Stimulated activated CD8-positive, alpha-beta memory T cell treated with anti-CD3 and anti-CD28 coated beads, Interleukin-4, amount 100 ng/mL, for 1 hour (primary cell): ENCODE data around the gene UPK3A.

ENCODE experiments used
- DNase-seq, 2 donors: peaks; one replicate each; pipeline ENCODE4 v3.0.0-alpha.2; 2020; ENCODE audit warnings: low read depth in 2 of 2, low spot score in 1 of 2

The UPK3A gene

DNA sequence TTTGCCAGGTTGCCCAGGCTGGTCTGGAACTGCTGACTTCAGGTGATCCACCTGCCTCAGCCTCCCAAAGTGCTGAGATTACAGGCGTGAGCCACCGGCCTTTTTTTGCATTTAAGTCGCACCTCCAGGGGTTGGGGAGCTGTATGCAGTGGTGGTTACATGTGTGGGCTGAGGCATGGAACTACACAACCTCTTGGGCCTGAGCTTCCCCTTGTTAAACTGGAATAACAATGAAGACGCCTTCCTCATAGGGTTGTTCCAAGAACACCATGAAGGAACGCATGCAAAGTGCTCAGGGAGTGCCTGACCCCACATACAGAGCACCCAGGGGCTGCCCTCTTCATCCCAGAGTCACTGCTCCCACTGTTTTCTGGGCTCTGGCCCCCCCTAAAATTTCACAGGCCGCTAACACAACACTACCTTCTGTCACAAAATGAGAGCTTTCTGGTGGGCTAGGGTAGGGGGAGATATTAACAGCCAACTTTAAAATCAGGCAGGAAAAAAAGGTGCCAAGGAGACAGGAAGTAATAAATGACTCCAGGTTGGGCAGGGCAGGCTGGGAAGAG, 23.7 kb downstream of the UPK3A start:
- no peak for DNase-seq

DNA sequence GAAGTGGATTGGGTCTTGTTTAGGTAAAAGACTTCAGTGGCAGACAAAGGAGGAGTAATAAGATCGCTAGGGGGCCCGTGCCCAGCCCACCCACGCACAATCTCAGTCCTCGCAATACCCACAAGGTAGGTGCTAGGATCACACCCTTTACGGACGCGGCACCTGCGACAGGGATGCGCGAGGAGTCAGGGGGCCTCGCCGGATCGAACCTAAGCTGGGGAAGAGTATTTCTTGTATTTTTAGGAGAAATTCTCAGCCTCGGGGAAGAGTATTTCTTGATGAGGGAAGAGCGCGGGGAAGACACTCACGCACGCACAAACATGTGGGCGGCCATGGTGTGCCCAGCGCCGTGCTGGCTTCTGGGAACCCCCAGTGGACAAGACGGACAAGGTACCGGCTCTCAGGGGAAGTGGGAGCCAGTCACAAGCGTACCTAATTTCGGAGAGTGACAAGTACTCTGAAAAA, 24.2 kb downstream of the UPK3A start:
- no peak for DNase-seq

DNA sequence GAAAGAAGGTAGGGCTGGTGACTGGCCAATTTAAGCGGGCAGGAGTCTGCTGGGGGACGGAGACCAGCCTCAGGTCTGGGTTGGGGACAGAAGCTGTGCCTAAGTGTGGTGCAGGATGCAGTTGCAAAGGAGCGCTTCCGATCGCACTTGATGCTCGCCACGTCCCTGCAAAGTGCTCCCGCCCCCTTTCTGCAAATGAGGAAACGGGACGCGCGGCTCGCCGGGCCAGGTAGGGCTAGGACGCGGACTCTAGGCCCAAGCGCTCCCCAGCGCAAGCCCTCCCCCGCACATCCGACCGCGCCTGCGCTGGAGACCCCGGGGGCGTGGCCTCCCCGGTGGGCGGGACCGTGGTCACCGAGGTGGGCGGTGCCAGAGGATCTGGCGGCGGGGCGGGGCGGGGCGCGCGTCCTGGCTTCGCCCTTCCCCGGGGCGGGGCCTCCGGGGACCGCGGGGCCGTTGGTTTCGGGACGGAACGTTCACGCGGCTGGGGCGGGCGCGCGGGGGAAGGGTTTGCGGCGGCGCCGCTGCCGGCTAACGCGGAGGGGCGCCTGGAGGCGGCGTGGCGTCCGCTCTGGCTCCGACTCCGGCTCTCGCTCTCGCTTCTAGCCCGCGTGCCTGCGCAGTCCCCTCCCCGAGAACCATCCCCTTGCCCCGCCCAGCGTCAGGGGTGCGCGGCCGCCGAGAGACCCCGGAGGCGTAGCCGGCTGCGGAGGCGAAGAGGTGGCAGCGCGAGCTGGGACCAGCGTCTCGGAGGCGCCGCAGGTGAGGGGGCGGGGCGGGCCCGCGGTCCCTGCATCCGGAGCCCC, 24.9 kb downstream of the UPK3A start, which contains the start of gene FAM118A:
TSS of gene FAM118A (plus strand) at position 513 of the 806 bp plus-strand sequence. CDS start 12,446 bp downstream, outside the sequence.
- peak; percentile 93 to 98 for DNase-seq

DNA sequence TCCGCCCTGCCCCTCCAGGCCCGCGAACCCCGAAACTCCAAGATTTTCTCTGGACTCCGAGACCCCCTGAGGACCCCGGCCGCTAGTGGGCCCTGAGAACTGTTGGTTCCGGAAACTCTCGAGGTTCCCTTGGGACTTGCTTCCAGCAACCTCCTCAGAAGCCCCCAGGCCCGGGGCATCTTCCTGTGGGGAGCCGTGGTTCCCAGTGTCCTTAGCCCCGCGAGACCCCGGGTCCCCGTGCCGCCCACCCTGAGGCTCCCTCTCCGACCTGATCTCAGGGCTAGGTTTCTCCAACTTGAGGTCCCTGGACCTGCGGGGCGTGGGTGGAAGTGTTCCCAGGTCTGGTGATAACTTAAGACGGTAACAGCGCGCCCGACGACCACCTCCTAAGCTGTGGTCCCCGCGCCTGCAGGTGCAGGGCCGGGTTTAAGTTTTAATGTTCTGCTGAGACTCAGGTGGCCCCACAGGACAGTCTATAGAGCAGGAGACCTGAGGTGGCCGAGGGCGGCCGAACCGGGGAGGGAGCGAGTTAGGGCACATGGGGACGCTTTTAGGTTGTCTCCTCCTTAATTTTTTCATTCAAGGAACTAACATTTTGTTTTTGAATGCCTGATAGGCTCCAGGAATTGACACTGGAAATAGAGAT, 25.7 kb downstream of the UPK3A start:
- no peak for DNase-seq

DNA sequence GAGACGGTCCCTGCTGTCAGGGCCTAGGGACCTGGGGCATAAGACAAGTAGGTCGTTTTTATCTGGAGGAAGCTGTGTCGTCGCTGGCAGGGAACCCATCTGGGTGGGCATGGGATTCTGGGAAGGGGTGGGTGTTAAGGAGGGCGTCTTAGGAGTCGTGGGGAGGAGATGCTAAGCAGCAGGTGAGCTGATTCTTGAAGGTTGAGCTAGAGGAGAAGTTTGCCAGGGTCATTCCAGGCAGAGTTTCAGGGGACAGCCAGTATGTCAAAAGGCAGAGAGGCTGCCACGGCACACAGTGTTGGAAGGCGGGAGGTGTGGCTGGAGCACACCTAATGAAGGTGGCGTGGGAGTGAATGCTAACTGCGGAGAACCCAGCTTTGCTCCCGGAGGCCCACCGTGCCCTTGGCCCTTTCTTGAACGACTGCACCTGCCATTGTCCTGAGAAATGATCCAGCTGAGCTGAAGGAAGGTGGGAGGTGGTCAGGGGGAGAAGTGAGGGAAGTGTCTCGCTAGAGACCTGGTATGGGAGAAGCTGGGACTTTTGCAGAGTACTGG, 26.3 kb downstream of the UPK3A start:
- no peak for DNase-seq

DNA sequence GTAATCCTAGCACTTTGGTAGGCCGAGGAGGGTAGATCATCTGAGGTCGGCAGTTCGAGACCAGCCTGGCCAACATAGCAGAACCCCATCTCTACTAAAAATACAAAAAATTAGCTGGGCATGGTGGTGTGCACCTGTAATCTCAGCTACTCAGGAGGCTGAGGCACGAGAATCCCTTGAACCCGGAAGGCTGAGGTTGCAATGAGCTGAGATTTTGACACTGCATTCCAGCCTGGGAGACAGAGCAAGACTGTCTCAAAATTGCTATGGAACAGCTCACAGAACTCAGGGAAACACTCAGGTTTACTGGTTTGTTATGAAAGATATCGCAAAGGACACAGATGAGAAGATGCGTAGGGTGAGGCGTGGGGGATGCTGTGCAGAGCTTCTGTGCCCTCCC, 27.7 kb downstream of the UPK3A start:
- DNase-seq, result no peak

DNA sequence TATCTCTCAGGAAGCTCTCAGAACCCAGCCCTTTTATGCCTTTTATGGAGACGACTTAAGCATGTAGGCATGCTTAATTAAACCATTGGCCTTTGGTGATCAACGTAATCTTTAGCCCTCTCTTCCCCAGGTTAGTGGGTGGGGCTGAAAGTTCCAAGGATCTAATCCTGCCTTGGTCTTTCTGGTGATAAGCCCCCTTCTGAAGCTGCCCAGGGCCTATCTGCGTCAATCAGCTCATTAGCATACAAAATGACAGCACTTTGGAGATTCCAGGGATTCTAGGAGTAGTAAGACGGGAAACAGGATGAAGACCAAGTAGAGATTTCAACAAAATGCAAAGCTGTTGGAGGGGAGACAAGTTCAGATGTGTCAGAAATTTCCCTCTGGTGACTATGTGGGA, 28.1 kb downstream of the UPK3A start:
- DNase-seq, result no peak

DNA sequence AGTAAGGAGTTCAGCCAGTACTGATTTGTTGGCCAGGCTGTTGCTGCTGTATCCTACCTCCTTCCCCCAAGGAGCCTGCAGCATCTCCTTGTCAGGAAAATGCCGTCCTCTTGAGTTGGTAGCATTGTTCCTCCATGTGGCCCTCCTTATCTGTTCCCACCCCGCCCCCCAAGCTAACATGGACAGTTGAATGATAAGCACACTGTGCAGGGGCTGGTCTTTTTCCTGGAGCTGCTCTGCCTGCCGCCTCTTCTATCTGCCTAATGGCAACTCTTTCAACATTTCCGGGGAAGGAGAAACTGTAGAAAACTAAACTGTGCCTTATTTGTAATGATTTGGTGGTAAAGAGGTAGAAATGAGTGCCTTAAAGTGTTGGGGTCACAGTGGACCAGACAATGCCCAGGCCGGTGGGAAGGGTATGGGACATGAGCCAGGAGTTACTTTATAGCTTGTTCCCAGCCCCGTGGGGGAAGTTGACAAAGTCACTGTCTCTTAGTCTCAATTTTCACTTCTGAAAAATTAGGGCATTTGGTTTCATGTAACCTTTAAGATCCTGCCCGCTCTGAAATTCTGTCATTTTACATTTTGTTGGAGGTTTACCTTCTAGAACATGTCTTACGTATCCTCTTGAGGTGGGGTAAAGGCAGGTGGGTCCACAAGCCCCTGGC, 29.4 kb downstream of the UPK3A start:
- no peak for DNase-seq

DNA sequence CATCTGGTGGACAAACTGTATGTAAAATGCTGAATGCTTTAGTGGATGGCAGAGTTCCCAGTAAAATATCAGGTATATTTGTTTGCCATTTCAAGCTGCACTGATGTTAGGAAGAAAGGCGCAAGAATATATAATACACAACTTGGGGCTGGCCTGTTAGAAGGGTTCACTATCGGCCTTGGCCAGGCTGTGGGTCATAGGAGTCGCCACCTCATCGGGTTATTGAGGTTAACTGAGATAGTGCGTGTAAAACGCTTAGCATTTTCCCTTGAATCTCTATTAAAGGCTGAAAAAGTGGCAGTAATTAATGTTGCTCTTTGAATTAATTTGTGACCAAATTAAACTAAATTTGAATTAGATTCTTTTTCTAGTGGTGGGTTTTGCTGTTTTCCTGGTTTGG, 30.0 kb downstream of the UPK3A start:
- no peak for DNase-seq

DNA sequence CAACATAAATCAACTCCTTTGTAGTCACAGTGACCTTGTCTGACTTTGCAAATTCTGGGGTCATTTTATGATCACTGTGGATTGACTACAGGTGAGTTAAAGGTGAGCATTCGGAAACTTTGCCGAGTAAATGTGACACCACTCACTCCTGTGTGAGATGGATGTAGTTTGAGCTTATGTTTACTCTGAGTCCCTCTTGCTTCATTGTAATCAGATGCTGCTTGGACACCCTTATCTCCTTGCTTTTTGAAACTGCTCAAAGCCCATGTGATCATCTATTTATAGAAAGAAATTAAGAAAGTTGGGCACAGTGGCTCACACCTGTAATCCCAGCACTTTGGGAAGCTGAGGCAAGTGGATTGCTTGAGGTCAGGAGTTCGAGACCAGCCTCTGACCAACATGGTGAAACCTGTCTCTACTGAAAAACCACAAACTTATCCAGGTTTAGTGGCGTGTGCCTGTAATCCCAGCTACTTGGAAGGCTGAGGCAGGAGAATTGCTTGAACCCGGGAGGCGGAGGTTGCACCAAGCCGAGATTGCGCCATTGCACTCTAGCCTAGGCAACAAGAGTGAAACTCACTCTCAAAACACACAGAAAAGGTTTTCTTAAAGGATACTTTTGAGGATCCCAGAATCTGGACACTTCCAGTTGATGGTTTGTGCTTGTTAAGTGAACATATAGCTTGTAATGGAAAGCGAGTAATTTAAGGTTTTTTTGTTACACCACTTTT, 32.2 kb downstream of the UPK3A start:
- DNase-seq, result no peak

DNA sequence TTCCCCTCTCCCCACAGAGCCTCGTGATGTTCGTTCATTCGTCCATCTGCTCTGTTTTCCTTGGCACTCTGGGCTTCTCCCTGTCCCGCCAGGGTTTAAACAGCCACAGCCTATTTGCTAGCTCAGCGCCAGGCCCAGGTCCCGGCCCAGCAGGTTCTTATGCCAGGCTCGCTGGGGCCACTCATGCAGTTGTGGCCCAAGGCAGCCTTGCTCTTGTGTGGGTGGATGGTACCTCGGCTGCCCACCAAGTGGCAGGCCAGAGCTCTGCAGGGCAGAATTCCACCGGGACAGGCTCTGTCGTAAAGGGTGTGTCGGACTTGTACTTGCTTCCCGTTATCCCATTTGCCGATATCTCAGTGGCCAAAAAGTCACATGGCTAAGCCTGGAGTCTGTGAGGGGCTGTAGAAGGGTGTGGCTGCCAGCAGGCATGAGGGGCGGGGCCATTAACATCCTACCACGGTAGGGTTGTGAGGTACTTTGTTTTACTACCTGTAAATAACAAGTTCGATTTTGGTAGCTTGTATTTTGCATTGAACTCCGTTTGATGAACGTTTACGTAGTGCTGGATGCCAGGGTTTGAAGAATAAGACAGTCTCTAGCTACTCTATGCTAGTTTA, 32.9 kb downstream of the UPK3A start:
- no peak for DNase-seq

DNA sequence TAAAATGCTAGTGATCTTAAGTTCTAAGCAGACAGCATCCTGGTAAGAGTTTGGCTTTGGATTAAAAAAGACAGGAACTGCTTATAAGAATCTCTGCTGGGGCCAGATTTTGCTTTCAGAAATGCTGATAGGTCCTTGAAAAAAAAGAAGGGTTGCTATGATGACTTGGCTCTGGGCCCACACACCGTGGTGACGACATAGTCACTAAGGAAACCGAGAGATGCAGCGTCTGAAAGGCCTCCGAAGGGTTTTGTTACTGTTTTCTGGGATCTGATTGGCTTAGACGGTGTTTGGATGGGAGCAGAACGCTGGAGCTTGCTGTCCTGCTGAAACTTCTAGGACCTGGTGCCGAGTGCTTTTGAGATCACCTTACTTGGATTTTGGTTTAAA, 33.4 kb downstream of the UPK3A start:
- DNase-seq, result peak; percentile 63 to 79

DNA sequence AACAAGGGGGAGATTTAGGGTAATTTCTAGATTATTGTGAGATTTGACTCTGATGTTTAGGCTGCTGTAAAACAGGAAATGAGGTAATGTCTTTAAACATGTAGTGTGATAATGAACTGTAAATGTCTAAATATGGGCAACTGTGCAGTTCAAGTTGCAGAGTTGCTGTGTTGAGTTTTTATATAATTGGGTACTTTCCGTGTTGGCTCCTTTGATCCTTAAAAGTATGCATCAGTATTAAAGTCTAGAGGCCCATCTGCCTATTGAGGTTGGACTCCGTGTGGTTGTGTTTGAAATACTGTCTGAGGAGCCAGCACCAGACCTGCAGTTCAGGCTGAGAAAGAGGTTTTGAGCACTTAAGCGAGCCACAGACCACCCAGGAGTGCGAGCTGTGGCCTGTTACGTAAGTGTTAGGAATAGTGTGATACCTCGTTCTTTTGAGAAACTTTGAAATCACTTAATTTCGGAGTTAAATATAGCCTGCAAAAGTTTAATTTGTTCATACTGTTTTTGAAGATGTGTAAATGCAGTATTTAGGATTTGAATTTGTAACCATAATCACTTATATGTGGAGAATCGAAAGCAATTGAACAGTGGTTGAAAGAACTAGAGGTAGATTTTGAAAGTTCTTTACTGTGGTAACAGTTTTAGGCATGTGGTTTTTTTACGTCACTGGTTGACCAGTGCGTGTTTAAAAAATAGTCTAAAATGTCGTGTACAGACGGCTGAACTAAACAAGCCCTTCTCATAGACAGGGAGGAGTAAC, 34.0 kb downstream of the UPK3A start:
- DNase-seq, result peak in 1 of 2 donors; percentile 28

DNA sequence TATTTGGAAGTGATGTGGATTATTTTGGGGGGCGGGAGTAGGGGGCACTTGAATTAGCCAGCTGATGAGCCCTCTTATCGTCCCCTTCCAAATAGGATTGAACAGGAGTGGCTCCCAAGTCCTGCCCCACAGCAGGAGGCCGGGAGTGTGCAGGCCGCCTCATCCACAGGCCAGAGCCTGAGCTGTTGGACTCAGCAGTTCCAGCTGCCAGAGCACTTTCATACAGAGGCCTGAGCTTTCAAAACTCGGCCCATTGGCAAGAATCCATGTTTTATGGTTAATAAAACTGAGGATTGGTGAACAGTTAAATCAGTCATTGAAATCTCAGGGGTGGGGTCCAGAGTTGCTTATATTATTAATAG, 34.6 kb downstream of the UPK3A start:
- DNase-seq, result no peak

DNA sequence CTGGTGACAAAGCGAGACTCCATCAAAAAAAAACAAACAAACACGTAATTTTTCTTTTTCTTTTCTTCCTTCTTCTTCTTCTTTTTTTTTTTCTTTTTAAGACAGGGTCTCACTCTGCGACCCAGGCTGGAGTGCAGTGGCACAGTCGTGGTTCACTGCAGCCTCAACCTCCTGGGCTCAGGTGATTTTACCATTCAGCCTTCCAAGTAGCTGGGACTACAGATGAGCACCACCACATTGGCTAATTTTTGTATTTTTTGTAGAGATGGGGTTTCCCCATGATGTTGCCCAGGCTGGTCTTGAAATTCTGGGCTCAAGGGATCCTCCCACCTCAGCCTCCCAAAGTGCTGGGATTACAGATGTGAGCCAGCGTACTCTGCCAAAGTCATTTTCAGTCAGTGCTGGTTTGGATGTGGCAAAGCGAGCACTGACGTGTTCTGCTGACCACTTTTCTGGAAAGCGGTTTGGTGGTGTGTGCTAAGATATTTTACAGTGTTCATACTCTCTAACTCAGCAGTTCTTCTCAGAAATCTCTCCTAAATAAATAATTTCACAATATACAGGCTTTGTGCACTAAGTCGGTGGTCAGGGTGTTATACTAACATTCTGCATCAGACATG, 35.7 kb downstream of the UPK3A start:
- DNase-seq, result no peak

DNA sequence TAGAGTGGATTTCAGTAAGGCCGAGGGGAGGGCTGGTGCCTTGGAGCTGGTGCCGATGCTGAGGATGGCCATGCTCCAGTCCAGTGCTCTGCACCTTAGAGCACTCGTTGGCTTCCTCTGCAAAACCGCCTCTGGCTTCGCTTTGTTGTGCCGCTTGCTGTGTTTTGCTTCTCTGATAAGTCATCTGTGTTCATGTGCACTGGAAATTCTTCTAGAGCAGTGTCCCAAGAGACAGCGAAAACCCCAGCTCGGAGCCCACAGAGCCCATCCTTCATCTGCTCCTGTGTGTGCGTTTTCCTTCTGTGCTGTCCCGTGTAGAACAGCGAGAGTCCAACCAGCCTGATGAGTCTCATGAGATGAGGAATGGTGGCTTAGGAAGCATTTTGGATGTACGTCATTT, 37.1 kb downstream of the UPK3A start:
- no peak for DNase-seq

DNA sequence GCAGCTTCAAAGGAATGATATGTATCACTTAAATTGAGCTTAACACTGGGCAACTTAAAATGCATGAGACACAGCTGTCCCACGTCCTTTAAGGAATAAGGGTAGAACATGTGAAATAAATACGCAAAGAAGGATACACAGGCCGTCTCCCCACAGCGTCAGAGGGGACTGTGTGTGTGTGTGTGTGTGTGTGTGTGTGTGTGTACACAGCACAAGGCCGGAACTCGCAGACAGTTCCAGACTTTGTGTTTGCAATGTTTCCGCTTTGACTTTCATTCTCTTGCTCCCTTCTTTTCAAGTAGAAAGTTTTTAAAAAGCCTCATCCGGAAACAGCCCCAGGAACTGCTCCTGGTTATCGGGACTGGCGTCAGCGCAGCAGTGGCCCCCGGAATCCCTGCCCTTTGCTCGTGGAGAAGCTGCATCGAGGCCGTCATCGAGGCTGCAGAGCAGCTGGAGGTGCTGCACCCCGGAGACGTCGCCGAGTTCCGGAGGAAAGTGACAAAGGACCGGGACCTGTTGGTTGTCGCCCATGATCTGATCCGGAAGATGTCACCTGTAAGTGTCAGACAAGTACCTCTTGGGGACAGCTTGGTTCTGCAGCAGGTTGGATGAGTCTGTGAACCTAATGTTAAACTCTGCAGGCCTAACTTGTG, 38.2 kb downstream of the UPK3A start:
- no peak for DNase-seq

DNA sequence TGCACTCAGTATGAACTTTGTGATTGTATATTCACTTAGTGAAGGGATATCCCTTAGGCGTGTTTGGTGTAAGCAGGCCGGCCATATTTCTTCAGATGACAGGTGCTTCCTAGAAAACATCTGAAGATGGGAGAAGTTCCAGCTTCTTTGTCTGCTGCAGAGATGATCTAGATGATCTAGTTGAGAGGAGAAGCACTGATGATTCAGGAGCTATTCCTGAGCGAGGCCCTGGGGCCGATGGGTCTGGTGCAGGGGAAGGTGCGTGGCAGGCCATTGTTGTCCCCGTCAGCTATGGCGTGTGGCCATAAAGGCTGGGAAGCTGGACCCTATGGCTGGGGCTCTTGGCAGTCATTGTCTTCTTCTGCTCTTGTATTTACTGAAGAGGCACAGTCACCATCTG, 38.9 kb downstream of the UPK3A start:
- no peak for DNase-seq

DNA sequence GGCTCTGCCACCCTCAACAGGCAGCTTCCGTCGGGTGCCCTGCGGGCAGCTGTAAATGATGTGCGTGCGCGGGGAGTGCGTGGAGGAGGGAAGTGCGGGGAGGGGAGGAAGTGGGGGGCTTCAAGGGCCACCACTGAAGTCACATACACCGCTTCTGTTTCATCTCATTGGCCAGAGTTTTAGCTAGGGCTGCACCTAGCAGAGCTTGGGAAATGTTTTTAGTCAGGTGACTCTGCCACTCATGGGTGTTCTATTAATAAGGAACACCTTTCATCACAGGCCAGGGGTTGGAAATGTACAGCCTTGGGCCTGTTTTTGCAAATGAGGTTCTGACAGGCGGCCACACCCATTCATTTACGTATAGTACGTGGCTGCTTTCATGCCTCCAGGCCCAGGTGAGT, 39.6 kb downstream of the UPK3A start:
- no peak for DNase-seq
